Glutamatergic neuron (in vitro differentiated cells): Measurements from ENCODE around the gene DCT. TPM values are rescaled to one million over a fixed set of nuclear protein-coding genes. Genes with fewer than 3 reads are reported as not detected.

Experiments used
- DNase-seq: peaks from one replicate; pipeline ENCODE4 v3.0.0; 2022
- H3K27ac Mint-ChIP-seq: one replicate; pipeline ENCODE4 v1.8.0; 2020; ENCODE audit warnings: mild to moderate bottlenecking, mixed read lengths, inconsistent platforms; ENCODE audit not compliant: unreplicated experiment
- H3K27me3 Mint-ChIP-seq: one replicate; pipeline ENCODE4 v1.8.0; 2020; ENCODE audit warnings: mild to moderate bottlenecking, moderate library complexity, mixed read lengths, inconsistent platforms; ENCODE audit not compliant: unreplicated experiment
- H3K36me3 Mint-ChIP-seq: one replicate; pipeline ENCODE4 v1.8.0; 2020; ENCODE audit warnings: mild to moderate bottlenecking, mixed read lengths, inconsistent platforms; ENCODE audit not compliant: unreplicated experiment
- H3K4me1 Mint-ChIP-seq: one replicate; pipeline ENCODE4 v1.8.0; 2020; ENCODE audit warnings: mild to moderate bottlenecking, low read depth, mixed read lengths, inconsistent platforms; ENCODE audit not compliant: unreplicated experiment
- H3K4me3 Mint-ChIP-seq: one replicate; pipeline ENCODE4 v1.8.0; 2020; ENCODE audit warnings: mild to moderate bottlenecking, mixed read lengths, inconsistent platforms; ENCODE audit not compliant: unreplicated experiment
- H3K9me3 Mint-ChIP-seq: one replicate; pipeline ENCODE4 v1.8.0; 2020; ENCODE audit warnings: mild to moderate bottlenecking, moderate library complexity, mixed read lengths, inconsistent platforms; ENCODE audit not compliant: unreplicated experiment
- CTCF ChIP-seq: fragments of 200-600 bp; sonication (generic); IDR thresholded peaks from one replicate; pipeline ENCODE4 v1.5.0; 2021; ENCODE audit not compliant: partially characterized antibody, unreplicated experiment
- total RNA-seq: library from RNA; stranded (reverse); fragmentation: NEBNext Ultra II Directional; extraction: Animal tissue kit (Norgen Biotek cat#: 25700); gene quantifications from one replicate; pipeline ENCODE4 v1.2.1, GENCODE V29; 2021; ENCODE audit not compliant: unreplicated experiment

Gene DCT
- total RNA-seq, 1 donor from 2014 or later: 0.07 TPM

- Mint-ChIP-seq H3K36me3 (no peaks in the 10 kb centered on the region), H3K9me3 (peaks cover 2% of the 10 kb centered on the region), H3K27me3 (no peaks in the 10 kb centered on the region), H3K27ac (no peak overlapping the region), H3K4me1 (no peaks in the 10 kb centered on the region), H3K4me3 (no peak overlapping the region)
- no peak for TF ChIP-seq CTCF
- no peak for DNase-seq
Measured at GRCh38 chr13:94516456-94516855, 37.0 kb upstream of the DCT start.

- Mint-ChIP-seq H3K9me3 (peaks cover 2% of the 10 kb centered on the region), H3K27me3 (no peaks in the 10 kb centered on the region), H3K36me3 (no peaks in the 10 kb centered on the region), H3K27ac (no peak overlapping the region), H3K4me1 (no peaks in the 10 kb centered on the region), H3K4me3 (no peak overlapping the region)
- no peak for TF ChIP-seq CTCF
- DNase-seq: no peak
Measured at GRCh38 chr13:94515911-94516310, 36.4 kb upstream of the DCT start.

- TF ChIP-seq CTCF: no peak
- DNase-seq: no peak
- H3K36me3 Mint-ChIP-seq: no peaks in the 10 kb centered on the region
- H3K9me3 Mint-ChIP-seq: peaks cover 2% of the 10 kb centered on the region
- no peaks in the 10 kb centered on the region for H3K4me1 Mint-ChIP-seq
- no peak overlapping the region for H3K27ac Mint-ChIP-seq
- no peaks in the 10 kb centered on the region for H3K27me3 Mint-ChIP-seq
- no peak overlapping the region for H3K4me3 Mint-ChIP-seq
Measured at GRCh38 chr13:94515374-94515773, 35.9 kb upstream of the DCT start.

- peaks cover 2% of the 10 kb centered on the region for H3K9me3 Mint-ChIP-seq
- TF ChIP-seq CTCF: no peak
- H3K4me3 Mint-ChIP-seq: no peak overlapping the region
- no peak for DNase-seq
- peaks cover 4% of the 10 kb centered on the region for H3K36me3 Mint-ChIP-seq
- H3K4me1 Mint-ChIP-seq: no peaks in the 10 kb centered on the region
- no peaks in the 10 kb centered on the region for H3K27me3 Mint-ChIP-seq
- H3K27ac Mint-ChIP-seq: no peak overlapping the region
Measured at GRCh38 chr13:94513026-94513425, 33.5 kb upstream of the DCT start.

GRCh38 chr13:94505730-94506129 is 26.2 kb upstream of the DCT start:
- peaks cover 4% of the 10 kb centered on the region for H3K36me3 Mint-ChIP-seq
- TF ChIP-seq CTCF: no peak
- H3K27ac Mint-ChIP-seq: no peak overlapping the region

More at GRCh38 chr13:94505730-94506129, 26.2 kb upstream of the DCT start:
- H3K27me3 Mint-ChIP-seq: no peaks in the 10 kb centered on the region
- DNase-seq: no peak
- peaks cover 2% of the 10 kb centered on the region for H3K9me3 Mint-ChIP-seq
- no peaks in the 10 kb centered on the region for H3K4me1 Mint-ChIP-seq
- H3K4me3 Mint-ChIP-seq: no peak overlapping the region
